NCI-H774 (cell line): Measurements from ENCODE around the gene ELFN1.
"Not testable (repeated sequence)": the region's sequence is repeated elsewhere in the genome, so short reads cannot be mapped to it uniquely, and the experiment has no call there.

Experiments
- DNase-seq: peaks from one replicate; lab custom pipeline; 2025; lab: John Stamatoyannopoulos, UW

Gene ELFN1

GRCh38 chr7:1709281-1709680, 39.2 kb downstream of the ELFN1 start:
- no peak for DNase-seq

- no peak for DNase-seq
Observed at GRCh38 chr7:1709900-1710299, 39.8 kb downstream of the ELFN1 start.

- DNase-seq: no peak
Observed at GRCh38 chr7:1710936-1711335, 40.9 kb downstream of the ELFN1 start.

GRCh38 chr7:1712907-1713501, 42.9 kb downstream of the ELFN1 start:
- no peak for DNase-seq

- peak; percentile 66 for DNase-seq
Observed at GRCh38 chr7:1713502-1714484, 43.7 kb downstream of the ELFN1 start.

GRCh38 chr7:1714583-1715330, 44.7 kb downstream of the ELFN1 start:
- no peak for DNase-seq

- DNase-seq: no peak
Observed at GRCh38 chr7:1715331-1715625, 45.2 kb downstream of the ELFN1 start.

- DNase-seq: no peak
Observed at GRCh38 chr7:1715671-1716074, 45.6 kb downstream of the ELFN1 start.

- DNase-seq: no peak
Observed at GRCh38 chr7:1716263-1717094, 46.4 kb downstream of the ELFN1 start.

GRCh38 chr7:1717095-1717483, 47.0 kb downstream of the ELFN1 start:
- no peak for DNase-seq

- DNase-seq: no peak
Observed at GRCh38 chr7:1717903-1718676, 48.0 kb downstream of the ELFN1 start.

GRCh38 chr7:1718850-1719249, 48.8 kb downstream of the ELFN1 start:
- not testable (repeated sequence) for DNase-seq

GRCh38 chr7:1719256-1719655, 49.2 kb downstream of the ELFN1 start:
- not testable (repeated sequence) for DNase-seq

GRCh38 chr7:1719913-1720312, 49.8 kb downstream of the ELFN1 start:
- no peak for DNase-seq

- peak; percentile 18 for DNase-seq
Observed at GRCh38 chr7:1720326-1720725, 50.2 kb downstream of the ELFN1 start.

GRCh38 chr7:1721047-1721690, 51.1 kb downstream of the ELFN1 start:
- DNase-seq: no peak

- no peak for DNase-seq
Observed at GRCh38 chr7:1723254-1723653, 53.2 kb downstream of the ELFN1 start.

- no peak for DNase-seq
Observed at GRCh38 chr7:1724118-1724910, 54.2 kb downstream of the ELFN1 start.

GRCh38 chr7:1725199-1725690, 55.2 kb downstream of the ELFN1 start:
- peak; percentile 82 for DNase-seq
